Right lung (tissue), 5 donors: Measurements from ENCODE around the gene RFK. TPM values are rescaled to one million over a fixed set of nuclear protein-coding genes. Genes with fewer than 3 reads are reported as not detected.

ENCODE experiments used
- DNase-seq, 2 donors: peaks; one replicate each; pipeline ENCODE4 v3.0.0-alpha.2; 2013
- polyA plus RNA-seq, 5 donors: library from polyadenylated mRNA; unstranded; fragments of 120-200 nt; gene quantifications; one replicate each; pipeline versions ENCODE4 v1.2.1 to v1.2.3, GENCODE V29; 2013; ENCODE audit warnings: inconsistent platforms in 1 of 5, low replicate concordance in 1 of 5; ENCODE audit not compliant: insufficient read length in 5 of 5, insufficient read depth in 1 of 5

The RFK gene
- polyA plus RNA-seq, 5 donors = 15.7 to 25.3 (median 20.5) TPM

- DNase-seq = no peak
These were observed 58.2 kb downstream of the RFK start for GRCh38 chr9:76336027-76336426.

Other genes with a start within 250 kb of the RFK start
- 1 to 10 TPM; 3.8 to 6.7 (median 4.7) TPM for gene GCNT1, start 64.8 kb upstream of the RFK start, polyA plus RNA-seq